GM12878 (cell line): ENCODE data around the gene LRRC10B. TPM values are rescaled to one million over a fixed set of nuclear protein-coding genes. Genes with fewer than 3 reads are reported as not detected.

Experiments
- ATAC-seq: fragments of 200-7000 bp; cut with Tn5 transposase; 3 replicates; pipeline ENCODE4 v1.9.1; 2020; ENCODE audit warnings: mild to moderate bottlenecking, moderate library complexity
- BruUV-seq: library from RNA; stranded (reverse); fragments of 400-500 nt; replicated peaks from 2 replicates; lab custom pipeline; 2021; lab: Mats Ljungman, UMichigan
- CTCF ChIA-PET: fragments of 300-600 bp; sonication (Branson Sonifier 250); formaldehyde crosslinking; extraction: SDS; loops from one replicate; lab custom pipeline; 2021; ENCODE audit warnings: inconsistent platforms; lab: Yijun Ruan, JAX
- POLR2A ChIA-PET: fragments of 350-600 bp; formaldehyde crosslinking; extraction: SDS; loops from one replicate; lab custom pipeline; 2021; ENCODE audit warnings: inconsistent platforms; lab: Charles Lee
- RAD21 ChIA-PET: fragments of 300-600 bp; sonication (Branson Sonifier 250); formaldehyde crosslinking; loops from one replicate; lab custom pipeline; 2023; ENCODE audit warnings: antibody characterized with exemption; ENCODE audit not compliant: unreplicated experiment; lab: Charles Lee
- SMC1A ChIA-PET: fragments of 300-600 bp; sonication (Branson Sonifier 250); formaldehyde crosslinking; loops from one replicate; lab custom pipeline; 2023; ENCODE audit not compliant: unreplicated experiment, uncharacterized antibody; lab: Charles Lee
- DNase-seq: peaks from one replicate; pipeline ENCODE4 v3.0.0-alpha.2; 2011; ENCODE audit warnings: low read depth, low spot score
- FAIRE-seq: peaks from 3 replicates; lab custom pipeline; 2011; peaks lifted over from hg19 to GRCh38; lab: Jason Lieb, UNC
- H2AFZ ChIP-seq: 2 replicates; pipeline ENCODE4 v1.6.0; 2011; ENCODE audit warnings: low read depth, low read length, control low read depth; ENCODE audit not compliant: control insufficient read depth
- H3K27ac ChIP-seq: 2 replicates; pipeline ENCODE4 v1.5.1; 2011; ENCODE audit warnings: control low read depth; ENCODE audit not compliant: control insufficient read depth, insufficient read depth
- H3K27me3 ChIP-seq, 2 experiments: replicated peaks in 1 of 2; 2 replicates each; pipeline versions ENCODE4 v1.6.0 to v1.6.1; 2011; ENCODE audit warnings: low read length in 1 of 2; ENCODE audit not compliant: control insufficient read depth in 2 of 2, insufficient read depth in 2 of 2
- H3K36me3 ChIP-seq, 2 experiments: 2 replicates each; pipeline ENCODE4 v1.5.1; 2011; ENCODE audit warnings: low read length in 1 of 2; ENCODE audit not compliant: control insufficient read depth in 2 of 2, insufficient read depth in 2 of 2
- H3K4me1 ChIP-seq: 2 replicates; pipeline ENCODE4 v1.6.1; 2011; ENCODE audit warnings: mild to moderate bottlenecking, low read length, moderate library complexity, mixed read lengths; ENCODE audit not compliant: control insufficient read depth, insufficient read depth
- H3K4me2 ChIP-seq: 2 replicates; pipeline ENCODE4 v1.6.0; 2011; ENCODE audit warnings: control low read depth; ENCODE audit not compliant: control insufficient read depth, insufficient read depth
- H3K4me3 ChIP-seq: fragments of 200-600 bp; sonication (generic); 2 replicates; pipeline ENCODE4 v1.5.1; 2016
- H3K79me2 ChIP-seq: 2 replicates; pipeline ENCODE4 v1.6.0; 2011; ENCODE audit warnings: low read length; ENCODE audit not compliant: control insufficient read depth, insufficient read depth
- H3K9ac ChIP-seq: 2 replicates; pipeline ENCODE4 v1.8.0; 2011; ENCODE audit warnings: low read length, control low read depth, mixed read lengths; ENCODE audit not compliant: control insufficient read depth, insufficient read depth
- H3K9me3 ChIP-seq: replicated peaks from 3 replicates; pipeline ENCODE4 v1.5.1; 2011; ENCODE audit warnings: mild to moderate bottlenecking, low read length; ENCODE audit not compliant: control insufficient read depth, insufficient read depth
- H4K20me1 ChIP-seq: 2 replicates; pipeline ENCODE4 v1.6.0; 2011; ENCODE audit not compliant: control insufficient read depth, insufficient read depth
- BCL11A ChIP-seq: IDR thresholded peaks from 2 replicates; pipeline ENCODE4 v1.6.1; 2011; ENCODE audit warnings: low read depth, low read length
- LARP7 ChIP-seq: fragments of 450-650 bp; IDR thresholded peaks from 2 replicates; pipeline ENCODE4 v1.6.1; 2017; ENCODE audit warnings: mild to moderate bottlenecking
- NFYB ChIP-seq: IDR thresholded peaks from 2 replicates; pipeline ENCODE4 v1.6.1; 2011; ENCODE audit warnings: low read depth, mild to moderate bottlenecking, low read length, improper control_type of control experiment, moderate library complexity; ENCODE audit not compliant: insufficient read depth
- NR2C2 ChIP-seq: IDR thresholded peaks from 2 replicates; pipeline ENCODE4 v1.6.1; 2011; ENCODE audit warnings: borderline replicate concordance, low read depth; ENCODE audit not compliant: control insufficient read depth, insufficient read length
- POU2F2 ChIP-seq: IDR thresholded peaks from 3 replicates; pipeline ENCODE4 v1.6.1; 2011; ENCODE audit warnings: low read depth, mild to moderate bottlenecking, low read length, borderline replicate concordance
- WGBS: methylation state at CpG from one replicate; pipeline ENCODE4 v1.1.6; 2016; ENCODE audit warnings: low lambda C conversion rate; ENCODE audit not compliant: insufficient replicate concordance, insufficient coverage; ENCODE audit errors: missing lambda C conversion rate; 5-methylcytosine and 5-hydroxymethylcytosine counted together
- in situ Hi-C: fragments of 300-500 bp; cut with MboI; formaldehyde crosslinking; loops from 9 replicates; pipeline ENCODE4 v1.14.3; 2018; ENCODE audit warnings: mixed read lengths
- intact Hi-C: fragments of 100-400 bp; cut with micrococcal nuclease; formaldehyde crosslinking; loops from one replicate; pipeline ENCODE4 v1.14.2; 2022; ENCODE audit not compliant: unreplicated experiment
- polyA plus RNA-seq, 11 experiments: library from polyadenylated mRNA; depleted of rRNA in 4 of 11; unstranded in 6 of 11; stranded (reverse) in 5 of 11; fragments of >200 nt; fragmentation: Nextera tagmentation in 4 of 11; fragmentation: Illumina TruSeq in 1 of 11; extraction: Ambion mirVana in 4 of 11; extraction: Trizol in 1 of 11; gene quantifications; 1 replicate in 1 of 11; 2 replicates in 10 of 11; pipeline versions ENCODE4 v1.2.1 to v1.2.3, GENCODE V29; 2011 to 2016; ENCODE audit warnings: inconsistent platforms in 2 of 11, missing spikeins in 2 of 11, low read depth in 1 of 11
- total RNA-seq, 4 experiments: library from RNA; depleted of rRNA in 3 of 4; stranded (reverse); fragments of >200 nt in 3 of 4; fragmentation: Illumina TruSeq in 1 of 4; extraction: Trizol in 1 of 4; gene quantifications; 2 replicates each; pipeline versions ENCODE4 v1.2.1 to v1.2.3, GENCODE V29; 2013 to 2021
- TF ChIP-seq, protein P1 (sequence below): IDR thresholded peaks from 2 replicates; pipeline ENCODE4 v1.6.1; 2011; ENCODE audit warnings: borderline replicate concordance, low read depth, mild to moderate bottlenecking, moderate library complexity, low read length; ENCODE audit not compliant: insufficient read depth, poor library complexity, severe bottlenecking
- TF ChIP-seq, protein P2 (sequence below): fragments of 450-650 bp; IDR thresholded peaks from 2 replicates; pipeline ENCODE4 v1.6.1; 2017; ENCODE audit warnings: mild to moderate bottlenecking

LRRC10B gene
- total and polyA plus RNA-seq, 10 of the 15 experiments (the other 5 are each of a cell fraction or from before 2014, with no cell fraction given) = not detected

DNA sequence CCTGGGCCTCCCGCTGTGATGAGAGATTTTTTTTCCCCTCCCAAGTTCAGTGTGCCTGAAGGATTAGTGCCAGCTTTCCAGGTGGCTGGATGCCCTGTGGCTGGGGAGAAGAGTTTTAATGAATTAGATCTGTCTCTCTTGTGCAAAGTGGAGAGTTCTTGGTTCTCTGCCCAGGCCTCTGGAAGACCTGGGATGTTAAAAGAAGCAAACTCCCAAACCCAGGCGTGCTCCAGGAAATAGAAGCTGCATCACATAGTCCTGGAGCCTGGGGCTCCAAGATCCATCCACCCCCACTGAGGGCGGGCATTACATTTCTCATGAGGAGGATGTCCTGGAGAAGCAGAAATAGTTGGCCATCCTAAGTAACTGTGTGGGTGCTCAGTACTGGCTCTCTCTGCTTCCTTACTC, 48.1 kb upstream of the LRRC10B start:
- ATAC-seq (no peak), FAIRE-seq (no peak), DNase-seq (no peak)
- 90% methylated on average over 3 of the region's 3 CpGs for WGBS
- intact Hi-C loops = no loop called here
- in situ Hi-C loops = no loop called here
- Histone ChIP-seq H2AFZ (no peak overlapping the region), H3K4me2 (no peak overlapping the region), H3K9me3 (no peaks in the 10 kb centered on the region), H3K36me3 (no peaks in the 10 kb centered on the region), H3K27me3 (no peaks in the 10 kb centered on the region), H4K20me1 (0 out of 2 replicates have a peak, but pooled peaks cover 2% of the 10 kb centered on the region), H3K79me2 (no peaks in the 10 kb centered on the region), H3K9ac (no peak overlapping the region), H3K27ac (no peak overlapping the region)
- POLR2A ChIA-PET = no interaction called here
- SMC1A ChIA-PET = no interaction called here
- RAD21 ChIA-PET = no interaction called here
- CTCF ChIA-PET = interaction anchor here (4.4 kb wide), 1 partner anchor 13 kb away, joined by 32 read pairs; no protein-coding TSS in a partner anchor
- TF ChIP-seq, protein P1, sequence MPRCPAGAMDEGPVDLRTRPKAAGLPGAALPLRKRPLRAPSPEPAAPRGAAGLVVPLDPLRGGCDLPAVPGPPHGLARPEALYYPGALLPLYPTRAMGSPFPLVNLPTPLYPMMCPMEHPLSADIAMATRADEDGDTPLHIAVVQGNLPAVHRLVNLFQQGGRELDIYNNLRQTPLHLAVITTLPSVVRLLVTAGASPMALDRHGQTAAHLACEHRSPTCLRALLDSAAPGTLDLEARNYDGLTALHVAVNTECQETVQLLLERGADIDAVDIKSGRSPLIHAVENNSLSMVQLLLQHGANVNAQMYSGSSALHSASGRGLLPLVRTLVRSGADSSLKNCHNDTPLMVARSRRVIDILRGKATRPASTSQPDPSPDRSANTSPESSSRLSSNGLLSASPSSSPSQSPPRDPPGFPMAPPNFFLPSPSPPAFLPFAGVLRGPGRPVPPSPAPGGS = no peak
- TF ChIP-seq NR2C2 (no peak), NFYB (no peak), LARP7 (no peak), POU2F2 (no peak), BCL11A (no peak)
- TF ChIP-seq, protein P2, sequence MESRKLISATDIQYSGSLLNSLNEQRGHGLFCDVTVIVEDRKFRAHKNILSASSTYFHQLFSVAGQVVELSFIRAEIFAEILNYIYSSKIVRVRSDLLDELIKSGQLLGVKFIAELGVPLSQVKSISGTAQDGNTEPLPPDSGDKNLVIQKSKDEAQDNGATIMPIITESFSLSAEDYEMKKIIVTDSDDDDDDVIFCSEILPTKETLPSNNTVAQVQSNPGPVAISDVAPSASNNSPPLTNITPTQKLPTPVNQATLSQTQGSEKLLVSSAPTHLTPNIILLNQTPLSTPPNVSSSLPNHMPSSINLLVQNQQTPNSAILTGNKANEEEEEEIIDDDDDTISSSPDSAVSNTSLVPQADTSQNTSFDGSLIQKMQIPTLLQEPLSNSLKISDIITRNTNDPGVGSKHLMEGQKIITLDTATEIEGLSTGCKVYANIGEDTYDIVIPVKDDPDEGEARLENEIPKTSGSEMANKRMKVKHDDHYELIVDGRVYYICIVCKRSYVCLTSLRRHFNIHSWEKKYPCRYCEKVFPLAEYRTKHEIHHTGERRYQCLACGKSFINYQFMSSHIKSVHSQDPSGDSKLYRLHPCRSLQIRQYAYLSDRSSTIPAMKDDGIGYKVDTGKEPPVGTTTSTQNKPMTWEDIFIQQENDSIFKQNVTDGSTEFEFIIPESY = no peak
- TF ChIP-seq, all 136 proteins: peak for 0
- no peak overlapping the region for H3K4me3 ChIP-seq
- no peaks in the 10 kb centered on the region for H3K4me1 ChIP-seq
- no TSS peak for BruUV-seq
